IMR-90 (cell line): Measurements from ENCODE around the gene FAT1. TPM values are rescaled to one million over a fixed set of nuclear protein-coding genes. Genes with fewer than 3 reads are reported as not detected.

Source experiments
- ATAC-seq: fragments of 200-7000 bp; cut with Tn5 transposase; 2 replicates; pipeline ENCODE4 v1.9.1; 2020; ENCODE audit warnings: low read depth, mild to moderate bottlenecking, moderate library complexity
- BruUV-seq: library from RNA; stranded (reverse); fragments of 400-500 nt; replicated peaks from 2 replicates; lab custom pipeline; 2021; lab: Mats Ljungman, UMichigan
- CTCF ChIA-PET: fragments of 300-600 bp; formaldehyde crosslinking; extraction: SDS; loops from one replicate; lab custom pipeline; 2021; ENCODE audit warnings: antibody characterized with exemption; lab: Yijun Ruan, JAX
- POLR2A ChIA-PET: fragments of 300-600 bp; sonication (Branson Sonifier 250); formaldehyde crosslinking; loops from one replicate; lab custom pipeline; 2022; ENCODE audit warnings: antibody characterized with exemption; ENCODE audit not compliant: unreplicated experiment; lab: Charles Lee
- DNase-seq: peaks from one replicate; pipeline ENCODE4 v3.0.0; 2013
- H2AFZ ChIP-seq: replicated peaks from 2 replicates; pipeline ENCODE3; 2013; ENCODE audit warnings: low read length, mild to moderate bottlenecking; ENCODE audit not compliant: poor library complexity
- H2AK5ac ChIP-seq: 2 replicates; pipeline ENCODE4 v1.6.1; 2013; ENCODE audit warnings: low read depth, low read length, inconsistent platforms
- H2AK9ac ChIP-seq: replicated peaks from 2 replicates; pipeline ENCODE3; 2013; ENCODE audit warnings: mild to moderate bottlenecking, low read depth, low read length, moderate library complexity; ENCODE audit not compliant: poor library complexity
- H2BK120ac ChIP-seq: 2 replicates; pipeline ENCODE4 v1.6.1; 2013; ENCODE audit warnings: low read depth, low read length, inconsistent platforms
- H2BK15ac ChIP-seq: 3 replicates; pipeline ENCODE4 v1.6.1; 2013; ENCODE audit warnings: low read depth, low read length, inconsistent platforms
- H2BK20ac ChIP-seq: 2 replicates; pipeline ENCODE4 v1.6.1; 2013; ENCODE audit warnings: low read depth, mild to moderate bottlenecking, inconsistent platforms, low read length, moderate library complexity
- H2BK5ac ChIP-seq: 2 replicates; pipeline ENCODE4 v1.6.1; 2013; ENCODE audit warnings: mild to moderate bottlenecking, low read depth, low read length, inconsistent platforms; ENCODE audit not compliant: poor library complexity, severe bottlenecking
- H3K14ac ChIP-seq: replicated peaks from 2 replicates; pipeline ENCODE4 v1.6.1; 2013; ENCODE audit warnings: low read depth, low read length, inconsistent platforms
- H3K18ac ChIP-seq: 2 replicates; pipeline ENCODE4 v1.6.1; 2013; ENCODE audit warnings: low read depth, low read length, control low read depth
- H3K23ac ChIP-seq: 2 replicates; pipeline ENCODE4 v1.6.1; 2013; ENCODE audit warnings: low read depth, low read length, inconsistent platforms
- H3K27ac ChIP-seq: 2 replicates; pipeline ENCODE4 v1.5.1; 2013; ENCODE audit warnings: mild to moderate bottlenecking, control low read depth, low read length; ENCODE audit not compliant: insufficient read depth
- H3K27me3 ChIP-seq: 2 replicates; pipeline ENCODE4 v1.6.1; 2013; ENCODE audit warnings: low read length; ENCODE audit not compliant: control insufficient read depth, insufficient read depth
- H3K36me3 ChIP-seq: 2 replicates; pipeline ENCODE4 v1.6.1; 2013; ENCODE audit warnings: low read length, mixed read lengths; ENCODE audit not compliant: control insufficient read depth, insufficient read depth
- H3K4ac ChIP-seq: 2 replicates; pipeline ENCODE4 v1.6.1; 2013; ENCODE audit warnings: low read depth, low read length, inconsistent platforms
- H3K4me1 ChIP-seq: 2 replicates; pipeline ENCODE4 v1.6.1; 2013; ENCODE audit warnings: low read length, mixed read lengths; ENCODE audit not compliant: control insufficient read depth, insufficient read depth
- H3K4me2 ChIP-seq: 2 replicates; pipeline ENCODE4 v1.6.1; 2013; ENCODE audit warnings: low read depth, mild to moderate bottlenecking, control low read depth, low read length, moderate library complexity
- H3K4me3 ChIP-seq: 2 replicates; pipeline ENCODE4 v1.5.1; 2013; ENCODE audit warnings: low read depth, mild to moderate bottlenecking, control low read depth, low read length, moderate library complexity; ENCODE audit not compliant: insufficient read depth
- H3K56ac ChIP-seq: 2 replicates; pipeline ENCODE4 v1.6.1; 2013; ENCODE audit warnings: low read length, inconsistent platforms; ENCODE audit not compliant: insufficient read depth; ENCODE audit errors: extremely low read depth
- H3K79me1 ChIP-seq, 2 experiments: 2 replicates each; pipeline ENCODE4 v1.6.1; 2013; ENCODE audit warnings: low read length in 2 of 2, inconsistent platforms in 1 of 2, low read depth in 1 of 2
- H3K9ac ChIP-seq: 2 replicates; pipeline ENCODE4 v1.6.1; 2013; ENCODE audit warnings: low read depth, low read length, control low read depth
- H3K9me1 ChIP-seq: 2 replicates; pipeline ENCODE4 v1.6.1; 2013; ENCODE audit warnings: low read length, inconsistent platforms; ENCODE audit not compliant: insufficient read depth
- H3K9me3 ChIP-seq: 2 replicates; pipeline ENCODE4 v1.6.1; 2013; ENCODE audit warnings: low read length; ENCODE audit not compliant: control insufficient read depth, insufficient read depth
- H4K20me1 ChIP-seq: 2 replicates; pipeline ENCODE4 v1.6.1; 2013; ENCODE audit warnings: low read length, inconsistent platforms; ENCODE audit not compliant: insufficient read depth
- H4K5ac ChIP-seq: 2 replicates; pipeline ENCODE4 v1.6.1; 2013; ENCODE audit warnings: mild to moderate bottlenecking, low read depth, low read length, control low read depth
- H4K8ac ChIP-seq, 2 experiments: 2 replicates each; pipeline ENCODE4 v1.6.1; 2013; ENCODE audit warnings: low read depth in 2 of 2, low read length in 2 of 2, control low read depth in 1 of 2, inconsistent platforms in 1 of 2
- H4K91ac ChIP-seq: 2 replicates; pipeline ENCODE4 v1.6.1; 2013; ENCODE audit warnings: low read depth, low read length, inconsistent platforms; ENCODE audit not compliant: insufficient read depth
- CEBPB ChIP-seq: IDR thresholded peaks from 2 replicates; pipeline ENCODE4 v1.6.1; 2012; ENCODE audit warnings: low read depth, low read length, improper control_type of control experiment
- CHD1 ChIP-seq: IDR thresholded peaks from 2 replicates; pipeline ENCODE4 v1.6.1; 2012; ENCODE audit warnings: low read depth, low read length, improper control_type of control experiment
- ELK1 ChIP-seq: fragments of 150-350 bp; IDR thresholded peaks from 2 replicates; pipeline ENCODE4 v1.6.1; 2016; ENCODE audit warnings: low read depth, mild to moderate bottlenecking, low read length, moderate library complexity, borderline replicate concordance
- FOS ChIP-seq: fragments of 150-350 bp; IDR thresholded peaks from 2 replicates; pipeline ENCODE4 v1.6.1; 2016; ENCODE audit warnings: low read depth, low read length
- MAFK ChIP-seq: IDR thresholded peaks from 2 replicates; pipeline ENCODE4 v1.6.1; 2012; ENCODE audit warnings: low read depth, low read length, improper control_type of control experiment
- MXI1 ChIP-seq: IDR thresholded peaks from 2 replicates; pipeline ENCODE4 v1.6.1; 2012; ENCODE audit warnings: low read depth, mild to moderate bottlenecking, low read length, moderate library complexity, borderline replicate concordance
- NFE2L2 ChIP-seq: fragments of 150-350 bp; IDR thresholded peaks from 2 replicates; pipeline ENCODE4 v1.6.1; 2016; ENCODE audit warnings: low read depth, mild to moderate bottlenecking, low read length
- RAD21 ChIP-seq: IDR thresholded peaks from 2 replicates; pipeline ENCODE4 v1.6.1; 2012; ENCODE audit warnings: low read length, improper control_type of control experiment
- RFX5 ChIP-seq: IDR thresholded peaks from 2 replicates; pipeline ENCODE4 v1.8.0; 2012; ENCODE audit warnings: low read depth, mild to moderate bottlenecking, low read length, moderate library complexity
- WGBS, 2 experiments: methylation state at CpG; one replicate each; pipeline versions ENCODE4 v1.1.5 to v1.1.7; 2013; ENCODE audit warnings: missing lambda C conversion rate in 2 of 2; ENCODE audit not compliant: insufficient read length in 1 of 2; ENCODE audit errors: extremely low coverage in 2 of 2; 5-methylcytosine and 5-hydroxymethylcytosine counted together
- dilution Hi-C: fragments of 300-500 bp; cut with HindIII; formaldehyde crosslinking; loops from one replicate; pipeline ENCODE4 v1.14.3; 2018; ENCODE audit warnings: low sequenced_read_pairs; ENCODE audit not compliant: unreplicated experiment
- in situ Hi-C: fragments of 300-500 bp; cut with MboI; formaldehyde crosslinking; loops from 3 replicates; pipeline ENCODE4 v1.14.3; 2019; ENCODE audit warnings: low sequenced_read_pairs, inconsistent platforms, mixed read lengths
- intact Hi-C: fragments of 100-400 bp; cut with micrococcal nuclease; formaldehyde crosslinking; loops from 2 replicates; pipeline ENCODE4 v1.10.0; 2022
- polyA plus RNA-seq, 3 experiments: library from polyadenylated mRNA; depleted of rRNA; stranded (reverse); fragments of >200 nt; gene quantifications; 2 replicates each; pipeline ENCODE4 v1.2.3, GENCODE V29; 2012; ENCODE audit warnings: low replicate concordance in 1 of 3
- total RNA-seq: library from RNA; depleted of rRNA; stranded (reverse); fragments of >200 nt; gene quantifications from 2 replicates; pipeline ENCODE4 v1.2.3, GENCODE V29; 2012

The FAT1 gene
- total and polyA plus RNA-seq, 2 of the 4 experiments (the other 2 are of a cell fraction), result 156 to 519 TPM

DNA sequence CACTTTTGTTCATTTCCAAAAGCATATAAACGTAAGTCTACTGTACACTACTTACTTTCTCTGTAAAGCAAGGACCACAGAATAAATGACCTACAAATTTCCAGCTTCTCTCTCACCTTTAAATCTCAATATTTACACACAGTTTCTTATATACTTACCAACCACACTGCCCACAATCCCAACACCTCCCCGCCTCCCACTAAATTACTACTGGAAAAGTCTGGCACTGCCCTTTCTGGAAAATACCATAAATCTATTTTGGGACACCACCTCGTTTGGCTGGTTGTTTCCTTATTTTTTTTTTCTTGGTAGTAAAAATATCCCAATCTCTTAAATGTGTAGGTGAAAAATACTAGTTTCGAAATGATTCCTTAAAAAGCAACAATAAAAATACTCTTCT is 19.6 kb downstream of the FAT1 start:
- Histone ChIP-seq H3K4ac (no peak overlapping the region), H3K9ac (no peak overlapping the region), H2AK5ac (no peak overlapping the region), H4K91ac (no peak overlapping the region), H3K27me3 (no peaks in the 10 kb centered on the region), H3K36me3 (peaks cover 66% of the 10 kb centered on the region), H4K5ac (no peak overlapping the region), H3K4me3 (no peak overlapping the region), H2AK9ac (no peak overlapping the region), H3K18ac (no peak overlapping the region), H3K9me3 (no peaks in the 10 kb centered on the region), H4K8ac (no peak overlapping the region), H3K27ac (no peak overlapping the region), H3K4me2 (peak overlapping the region; percentile 42; the same call in 1 of the 2 replicates), H2BK120ac (no peak overlapping the region), H3K9me1 (peaks cover 51% of the 10 kb centered on the region), H3K23ac (no peak overlapping the region), H3K56ac (no peak overlapping the region), H2BK5ac (no peak overlapping the region), H4K20me1 (peaks cover 95% of the 10 kb centered on the region), H3K79me1 (peaks cover 14 to 70% of the 10 kb centered on the region in 2 experiments; a peak in 3 of 4 replicates), H3K14ac (no peak overlapping the region), H2BK15ac (no peak overlapping the region), H2BK20ac (no peak overlapping the region), H3K4me1 (peaks cover 26% of the 10 kb centered on the region), H2AFZ (no peak overlapping the region)
- TF ChIP-seq CHD1, result no peak
- no peak for TF ChIP-seq CEBPB
- no peak for TF ChIP-seq RFX5
- no peak for TF ChIP-seq MAFK
- TF ChIP-seq RAD21, result no peak
- no peak for TF ChIP-seq MXI1
- TF ChIP-seq ELK1, result no peak
- no peak for TF ChIP-seq NFE2L2
- no peak for TF ChIP-seq FOS
- CTCF ChIA-PET, result no interaction called here
- DNase-seq, result no peak
- POLR2A ChIA-PET, result no interaction called here
- WGBS, 2 experiments, result 80 to 100% methylated on average over 1 of the region's 4 CpGs
- in situ Hi-C loops, result no loop called here
- BruUV-seq, result no TSS peak
- intact Hi-C loops, result no loop called here
- dilution Hi-C loops, result no loop called here
- no peak for ATAC-seq
